IMR-90 (cell line): ENCODE data around the gene SIK1. TPM values are rescaled to one million over a fixed set of nuclear protein-coding genes. Genes with fewer than 3 reads are reported as not detected.
"Not testable (repeated sequence)": the region's sequence is repeated elsewhere in the genome, so short reads cannot be mapped to it uniquely, and the experiment has no call there.

ENCODE experiments used
- ATAC-seq: fragments of 200-7000 bp; cut with Tn5 transposase; 2 replicates; pipeline ENCODE4 v1.9.1; 2020; ENCODE audit warnings: low read depth, mild to moderate bottlenecking, moderate library complexity
- BruUV-seq: library from RNA; stranded (reverse); fragments of 400-500 nt; replicated peaks from 2 replicates; lab custom pipeline; 2021; lab: Mats Ljungman, UMichigan
- CTCF ChIA-PET: fragments of 300-600 bp; formaldehyde crosslinking; extraction: SDS; loops from one replicate; lab custom pipeline; 2021; ENCODE audit warnings: antibody characterized with exemption; lab: Yijun Ruan, JAX
- POLR2A ChIA-PET: fragments of 300-600 bp; sonication (Branson Sonifier 250); formaldehyde crosslinking; loops from one replicate; lab custom pipeline; 2022; ENCODE audit warnings: antibody characterized with exemption; ENCODE audit not compliant: unreplicated experiment; lab: Charles Lee
- DNase-seq: peaks from one replicate; pipeline ENCODE4 v3.0.0; 2013
- H2AFZ ChIP-seq: replicated peaks from 2 replicates; pipeline ENCODE3; 2013; ENCODE audit warnings: low read length, mild to moderate bottlenecking; ENCODE audit not compliant: poor library complexity
- H2AK5ac ChIP-seq: 2 replicates; pipeline ENCODE4 v1.6.1; 2013; ENCODE audit warnings: low read depth, low read length, inconsistent platforms
- H2AK9ac ChIP-seq: replicated peaks from 2 replicates; pipeline ENCODE3; 2013; ENCODE audit warnings: mild to moderate bottlenecking, low read depth, low read length, moderate library complexity; ENCODE audit not compliant: poor library complexity
- H2BK120ac ChIP-seq: 2 replicates; pipeline ENCODE4 v1.6.1; 2013; ENCODE audit warnings: low read depth, low read length, inconsistent platforms
- H2BK15ac ChIP-seq: 3 replicates; pipeline ENCODE4 v1.6.1; 2013; ENCODE audit warnings: low read depth, low read length, inconsistent platforms
- H2BK20ac ChIP-seq: 2 replicates; pipeline ENCODE4 v1.6.1; 2013; ENCODE audit warnings: low read depth, mild to moderate bottlenecking, inconsistent platforms, low read length, moderate library complexity
- H2BK5ac ChIP-seq: 2 replicates; pipeline ENCODE4 v1.6.1; 2013; ENCODE audit warnings: mild to moderate bottlenecking, low read depth, low read length, inconsistent platforms; ENCODE audit not compliant: poor library complexity, severe bottlenecking
- H3K14ac ChIP-seq: replicated peaks from 2 replicates; pipeline ENCODE4 v1.6.1; 2013; ENCODE audit warnings: low read depth, low read length, inconsistent platforms
- H3K18ac ChIP-seq: 2 replicates; pipeline ENCODE4 v1.6.1; 2013; ENCODE audit warnings: low read depth, low read length, control low read depth
- H3K23ac ChIP-seq: 2 replicates; pipeline ENCODE4 v1.6.1; 2013; ENCODE audit warnings: low read depth, low read length, inconsistent platforms
- H3K27ac ChIP-seq: 2 replicates; pipeline ENCODE4 v1.5.1; 2013; ENCODE audit warnings: mild to moderate bottlenecking, control low read depth, low read length; ENCODE audit not compliant: insufficient read depth
- H3K27me3 ChIP-seq: 2 replicates; pipeline ENCODE4 v1.6.1; 2013; ENCODE audit warnings: low read length; ENCODE audit not compliant: control insufficient read depth, insufficient read depth
- H3K36me3 ChIP-seq: 2 replicates; pipeline ENCODE4 v1.6.1; 2013; ENCODE audit warnings: low read length, mixed read lengths; ENCODE audit not compliant: control insufficient read depth, insufficient read depth
- H3K4ac ChIP-seq: 2 replicates; pipeline ENCODE4 v1.6.1; 2013; ENCODE audit warnings: low read depth, low read length, inconsistent platforms
- H3K4me1 ChIP-seq: 2 replicates; pipeline ENCODE4 v1.6.1; 2013; ENCODE audit warnings: low read length, mixed read lengths; ENCODE audit not compliant: control insufficient read depth, insufficient read depth
- H3K4me2 ChIP-seq: 2 replicates; pipeline ENCODE4 v1.6.1; 2013; ENCODE audit warnings: low read depth, mild to moderate bottlenecking, control low read depth, low read length, moderate library complexity
- H3K4me3 ChIP-seq: 2 replicates; pipeline ENCODE4 v1.5.1; 2013; ENCODE audit warnings: low read depth, mild to moderate bottlenecking, control low read depth, low read length, moderate library complexity; ENCODE audit not compliant: insufficient read depth
- H3K56ac ChIP-seq: 2 replicates; pipeline ENCODE4 v1.6.1; 2013; ENCODE audit warnings: low read length, inconsistent platforms; ENCODE audit not compliant: insufficient read depth; ENCODE audit errors: extremely low read depth
- H3K79me1 ChIP-seq, 2 experiments: 2 replicates each; pipeline ENCODE4 v1.6.1; 2013; ENCODE audit warnings: low read length in 2 of 2, inconsistent platforms in 1 of 2, low read depth in 1 of 2
- H3K9ac ChIP-seq: 2 replicates; pipeline ENCODE4 v1.6.1; 2013; ENCODE audit warnings: low read depth, low read length, control low read depth
- H3K9me1 ChIP-seq: 2 replicates; pipeline ENCODE4 v1.6.1; 2013; ENCODE audit warnings: low read length, inconsistent platforms; ENCODE audit not compliant: insufficient read depth
- H3K9me3 ChIP-seq: 2 replicates; pipeline ENCODE4 v1.6.1; 2013; ENCODE audit warnings: low read length; ENCODE audit not compliant: control insufficient read depth, insufficient read depth
- H4K20me1 ChIP-seq: 2 replicates; pipeline ENCODE4 v1.6.1; 2013; ENCODE audit warnings: low read length, inconsistent platforms; ENCODE audit not compliant: insufficient read depth
- H4K5ac ChIP-seq: 2 replicates; pipeline ENCODE4 v1.6.1; 2013; ENCODE audit warnings: mild to moderate bottlenecking, low read depth, low read length, control low read depth
- H4K8ac ChIP-seq, 2 experiments: 2 replicates each; pipeline ENCODE4 v1.6.1; 2013; ENCODE audit warnings: low read depth in 2 of 2, low read length in 2 of 2, control low read depth in 1 of 2, inconsistent platforms in 1 of 2
- H4K91ac ChIP-seq: 2 replicates; pipeline ENCODE4 v1.6.1; 2013; ENCODE audit warnings: low read depth, low read length, inconsistent platforms; ENCODE audit not compliant: insufficient read depth
- WGBS, 2 experiments: methylation state at CpG; one replicate each; pipeline versions ENCODE4 v1.1.5 to v1.1.7; 2013; ENCODE audit warnings: missing lambda C conversion rate in 2 of 2; ENCODE audit not compliant: insufficient read length in 1 of 2; ENCODE audit errors: extremely low coverage in 2 of 2; 5-methylcytosine and 5-hydroxymethylcytosine counted together
- dilution Hi-C: fragments of 300-500 bp; cut with HindIII; formaldehyde crosslinking; loops from one replicate; pipeline ENCODE4 v1.14.3; 2018; ENCODE audit warnings: low sequenced_read_pairs; ENCODE audit not compliant: unreplicated experiment
- in situ Hi-C: fragments of 300-500 bp; cut with MboI; formaldehyde crosslinking; loops from 3 replicates; pipeline ENCODE4 v1.14.3; 2019; ENCODE audit warnings: low sequenced_read_pairs, inconsistent platforms, mixed read lengths
- intact Hi-C: fragments of 100-400 bp; cut with micrococcal nuclease; formaldehyde crosslinking; loops from 2 replicates; pipeline ENCODE4 v1.10.0; 2022
- polyA plus RNA-seq, 3 experiments: library from polyadenylated mRNA; depleted of rRNA; stranded (reverse); fragments of >200 nt; gene quantifications; 2 replicates each; pipeline ENCODE4 v1.2.3, GENCODE V29; 2012; ENCODE audit warnings: low replicate concordance in 1 of 3
- total RNA-seq: library from RNA; depleted of rRNA; stranded (reverse); fragments of >200 nt; gene quantifications from 2 replicates; pipeline ENCODE4 v1.2.3, GENCODE V29; 2012

Gene SIK1
- total and polyA plus RNA-seq, 2 of the 4 experiments (the other 2 are of a cell fraction) = 0.54 to 1.9 TPM

GRCh38 chr21:43428964-43429363 is 2.0 kb upstream of the SIK1 start:
- H2BK5ac ChIP-seq, H3K27ac ChIP-seq, H2BK120ac ChIP-seq, H4K91ac ChIP-seq, H3K4me1 ChIP-seq, H4K8ac ChIP-seq, H4K5ac ChIP-seq, H3K79me1 ChIP-seq, H3K18ac ChIP-seq, H3K27me3 ChIP-seq, H4K20me1 ChIP-seq, H2AK9ac ChIP-seq, in situ Hi-C loops, CTCF ChIA-PET, H3K9me3 ChIP-seq, intact Hi-C loops, H3K36me3 ChIP-seq, H3K23ac ChIP-seq, H2AK5ac ChIP-seq, H2AFZ ChIP-seq, BruUV-seq, H3K4me3 ChIP-seq, H3K56ac ChIP-seq, H3K4me2 ChIP-seq, H2BK20ac ChIP-seq, H2BK15ac ChIP-seq, H3K9me1 ChIP-seq, H3K9ac ChIP-seq, POLR2A ChIA-PET, dilution Hi-C loops, H3K14ac ChIP-seq, H3K4ac ChIP-seq, DNase-seq, ATAC-seq: not testable (repeated sequence)
- WGBS, 2 experiments = no CpG with 5 or more reads among the region's 6 CpGs

DNA sequence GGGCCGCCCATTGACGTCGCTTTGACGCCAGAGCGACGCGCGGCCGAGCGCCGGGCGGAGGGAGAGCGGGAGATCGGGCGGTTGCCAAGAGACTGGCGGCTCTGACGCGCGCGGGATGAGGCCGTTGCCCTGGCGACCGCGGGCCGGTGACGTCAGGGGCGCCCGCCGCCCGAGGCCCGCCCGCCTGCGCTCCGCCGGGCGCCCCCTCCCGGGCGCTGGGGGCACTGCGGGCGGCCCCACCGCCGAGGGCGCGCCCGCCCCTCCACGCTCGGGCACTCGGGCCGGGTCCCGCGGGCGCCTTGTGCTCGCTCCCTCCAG is 270 bp upstream of the SIK1 start:
- H2BK5ac ChIP-seq, in situ Hi-C loops, DNase-seq, H3K14ac ChIP-seq, H3K27ac ChIP-seq, H3K9me1 ChIP-seq, H3K4me2 ChIP-seq, H3K9ac ChIP-seq, H3K56ac ChIP-seq, H4K20me1 ChIP-seq, H2AK9ac ChIP-seq, dilution Hi-C loops, H4K91ac ChIP-seq, H3K27me3 ChIP-seq, H2BK15ac ChIP-seq, H3K36me3 ChIP-seq, H2BK120ac ChIP-seq, BruUV-seq, H3K18ac ChIP-seq, H3K79me1 ChIP-seq, H3K4me3 ChIP-seq, H2AFZ ChIP-seq, CTCF ChIA-PET, H3K4me1 ChIP-seq, H4K8ac ChIP-seq, H3K4ac ChIP-seq, intact Hi-C loops, H4K5ac ChIP-seq, H3K23ac ChIP-seq, H2AK5ac ChIP-seq, POLR2A ChIA-PET, H2BK20ac ChIP-seq, H3K9me3 ChIP-seq: not testable (repeated sequence)
- ATAC-seq = peak; percentile 88
- WGBS, 2 experiments = no CpG with 5 or more reads among the region's 53 CpGs
